HG02973 (cell line): Measurements from ENCODE around the gene GRID2.

Experiments
- ATAC-seq: cut with Tn5 transposase; IDR thresholded peaks from one replicate; pipeline ENCODE4 v1.9.1; 2021; ENCODE audit warnings: moderate library complexity; ENCODE audit not compliant: unreplicated experiment

The GRID2 gene

DNA sequence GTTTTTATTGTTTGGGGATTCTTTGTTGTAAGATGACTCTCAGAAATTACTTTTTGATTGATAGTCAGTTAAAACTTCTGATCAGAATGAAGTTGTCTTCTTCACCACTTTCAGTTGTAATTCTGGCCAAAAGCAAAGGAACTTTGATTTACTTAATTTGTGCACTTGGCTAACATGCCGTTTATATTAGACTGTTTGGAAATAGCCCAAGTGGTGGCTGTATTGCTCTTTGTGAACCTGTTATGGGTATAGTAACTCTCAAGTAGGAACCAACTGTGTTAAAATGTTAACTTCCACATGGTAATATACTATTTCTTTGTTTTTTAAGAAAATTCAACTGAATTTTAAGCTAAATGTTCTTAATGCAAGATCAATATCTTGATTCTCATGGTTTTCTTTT is 581.9 kb downstream of the GRID2 start:
- ATAC-seq: no peak

DNA sequence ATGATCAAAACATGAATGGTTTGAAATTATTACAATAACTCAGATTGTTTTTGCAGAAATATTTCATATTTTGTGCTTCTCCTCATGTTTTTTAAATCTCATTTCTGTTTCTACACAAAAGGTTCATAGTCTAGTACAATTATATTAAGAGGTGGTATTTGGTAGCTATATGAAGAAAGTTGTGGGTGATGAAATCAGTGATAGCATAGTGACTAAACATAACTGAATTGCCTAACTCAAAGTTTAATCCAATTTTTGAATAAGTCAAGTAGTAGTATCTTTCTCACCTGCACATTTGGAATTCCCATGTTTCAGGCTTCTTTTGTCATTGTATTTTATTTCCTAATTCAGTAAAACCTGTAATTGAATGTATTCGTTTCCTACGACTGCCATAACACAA is 648.7 kb downstream of the GRID2 start:
- no peak for ATAC-seq

DNA sequence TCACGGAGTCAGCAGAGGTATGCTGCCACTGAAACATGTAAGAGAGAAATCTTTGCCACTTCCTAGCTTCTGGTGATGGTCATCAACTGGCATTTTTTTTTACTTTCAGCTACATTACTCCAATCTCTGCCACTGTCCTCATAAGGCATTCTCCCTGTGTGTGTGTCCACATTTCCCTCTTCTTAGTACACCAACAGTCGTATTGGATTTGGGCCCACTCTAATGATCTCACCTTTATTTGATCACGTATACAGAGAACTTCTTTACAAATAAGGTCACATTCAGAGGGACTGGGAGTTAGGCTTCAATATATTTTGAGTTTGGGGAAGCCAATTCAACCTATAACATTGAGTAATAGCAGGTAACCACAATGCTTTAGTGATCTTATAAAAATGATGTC is 649.1 kb downstream of the GRID2 start:
- ATAC-seq: no peak

DNA sequence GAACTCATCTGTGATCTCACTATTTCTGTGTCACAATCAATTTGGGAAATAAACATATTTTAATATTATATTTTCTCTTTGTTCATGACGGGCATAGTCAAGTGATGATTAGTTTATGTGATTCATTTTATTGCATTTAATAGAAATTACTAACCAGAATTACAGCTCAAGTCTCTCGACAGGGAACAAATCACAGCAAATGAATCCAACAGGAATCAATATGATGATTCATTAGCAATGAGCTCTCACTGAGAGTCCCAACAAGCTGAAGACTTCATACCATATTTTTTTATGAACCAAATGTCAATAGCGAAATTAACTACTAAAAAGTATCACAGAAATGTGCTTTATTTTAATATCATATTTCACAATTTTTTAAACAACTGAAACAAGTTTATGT is 649.7 kb downstream of the GRID2 start:
- no peak for ATAC-seq

DNA sequence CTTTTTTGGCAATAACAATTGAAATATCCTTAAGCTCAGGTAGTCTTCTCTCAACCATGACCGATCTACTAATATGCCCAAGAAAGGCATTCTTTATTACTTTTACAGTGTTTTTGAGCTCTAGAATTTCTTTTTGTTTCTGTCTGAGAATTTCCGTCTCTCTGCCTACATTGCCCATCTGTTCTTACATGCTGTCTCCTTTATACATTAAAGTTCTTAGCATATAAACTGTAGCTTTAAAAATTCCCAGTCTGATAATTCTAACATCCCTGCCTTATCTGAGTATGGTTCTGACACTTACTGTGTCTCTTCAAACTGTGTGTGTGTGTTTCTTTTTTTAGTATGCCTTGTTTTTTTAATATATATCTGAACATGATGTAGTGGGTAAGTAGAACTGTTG is 658.1 kb downstream of the GRID2 start:
- no peak for ATAC-seq

DNA sequence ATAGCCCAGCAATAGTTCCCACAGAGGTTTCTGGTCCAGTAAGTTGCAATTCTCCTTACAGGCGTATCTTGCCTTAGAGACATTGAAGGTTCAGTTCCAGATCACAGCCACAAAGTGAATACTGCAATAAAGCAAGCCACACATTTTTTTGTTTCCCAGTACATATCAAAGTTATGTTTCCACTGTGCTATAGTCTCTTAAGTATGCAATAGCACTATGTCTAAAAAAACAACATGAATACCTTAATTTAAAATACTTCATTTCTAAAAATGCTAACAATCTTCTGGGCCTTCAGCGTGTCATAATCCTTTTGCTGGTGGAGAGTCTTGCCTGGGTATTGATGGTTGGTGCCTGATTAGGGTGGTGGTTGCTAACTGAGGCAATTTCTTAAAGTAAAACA is 659.1 kb downstream of the GRID2 start:
- no peak for ATAC-seq

DNA sequence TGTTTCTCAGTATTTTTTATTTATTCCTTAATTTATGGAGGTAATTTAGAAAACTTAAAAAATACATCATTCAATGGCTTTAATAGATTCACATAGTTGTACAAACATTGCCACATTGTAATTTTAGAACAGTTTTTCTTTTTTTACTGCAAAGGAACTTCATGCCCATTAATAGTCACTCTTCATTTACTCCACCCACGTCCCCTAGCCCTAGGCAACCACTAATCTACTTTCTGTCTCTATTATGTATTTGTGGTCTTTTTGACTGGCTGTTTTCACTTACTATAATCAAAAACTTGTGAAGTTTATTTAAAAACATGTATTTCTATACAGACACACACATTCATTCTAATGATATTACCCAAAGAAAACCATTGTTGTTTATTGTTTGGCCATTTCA is 664.8 kb downstream of the GRID2 start:
- ATAC-seq: no peak

DNA sequence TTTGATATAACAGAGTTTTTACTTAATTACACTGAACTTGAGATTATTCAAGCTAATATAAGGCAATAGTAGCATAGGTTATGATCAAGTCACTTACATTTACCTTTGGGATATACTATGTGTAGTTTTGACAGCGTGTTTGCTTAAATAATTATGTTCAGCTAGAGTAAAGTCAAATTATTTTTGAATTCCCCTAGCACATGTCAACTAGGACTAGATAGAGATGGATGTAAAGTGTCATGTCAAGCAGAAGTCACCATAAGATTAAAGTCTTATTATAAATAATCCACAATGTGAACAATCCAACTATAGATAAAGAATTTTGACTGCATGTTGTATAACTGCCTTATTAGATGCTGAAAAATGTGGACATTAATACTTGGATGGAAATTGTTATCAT is 665.2 kb downstream of the GRID2 start:
- no peak for ATAC-seq

DNA sequence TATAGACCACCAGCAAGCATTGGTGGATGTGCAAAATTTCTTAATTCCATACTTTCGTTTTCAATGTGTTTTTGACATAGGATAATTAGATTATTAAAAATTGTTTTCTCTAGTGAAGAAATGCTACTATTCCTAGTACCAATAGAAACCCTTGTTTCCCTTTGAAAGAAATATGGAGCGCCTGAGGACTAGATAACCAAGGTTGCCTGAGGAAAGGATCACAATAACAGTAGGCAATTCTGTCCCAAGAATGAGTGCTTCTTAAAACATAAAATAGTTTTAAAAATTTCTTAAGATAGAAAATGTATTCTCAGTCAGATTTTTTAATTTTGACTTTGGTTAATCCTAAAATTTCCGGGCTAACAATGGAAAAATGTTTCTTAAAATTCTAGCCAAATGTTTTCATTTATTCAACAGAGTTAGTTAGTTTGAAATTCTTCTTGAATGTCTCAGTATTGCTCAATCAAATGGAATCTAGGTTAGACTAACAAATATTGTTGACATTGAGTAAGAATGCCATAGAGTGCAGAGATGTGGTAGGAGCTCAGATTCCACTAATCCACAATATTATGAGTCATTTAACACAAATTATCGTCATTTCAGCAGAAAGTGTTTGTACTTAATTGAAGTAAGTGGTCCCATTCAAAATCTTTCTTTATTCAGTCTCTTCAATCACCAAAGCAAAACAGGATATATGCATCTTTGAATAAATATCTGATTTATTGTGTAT is 666.0 kb downstream of the GRID2 start:
- ATAC-seq: no peak

DNA sequence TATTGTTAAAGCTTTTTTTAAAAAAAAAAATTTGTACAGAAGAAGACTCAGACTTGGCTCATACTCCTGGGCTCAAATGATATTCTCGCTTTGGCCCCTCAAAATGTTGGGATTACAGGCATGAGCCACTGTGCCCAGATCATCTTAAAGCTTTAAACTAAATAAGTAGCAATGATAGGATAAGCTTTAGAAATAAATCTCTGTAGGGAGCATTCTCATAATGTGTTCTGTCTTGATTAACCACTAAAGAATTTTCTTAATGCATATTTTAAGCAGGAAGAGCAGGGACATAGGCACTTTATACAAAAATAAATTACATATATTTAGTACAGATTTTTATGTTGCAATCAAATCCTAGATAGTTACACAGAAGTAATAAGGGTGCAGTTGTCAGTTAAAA is 667.2 kb downstream of the GRID2 start:
- no peak for ATAC-seq

DNA sequence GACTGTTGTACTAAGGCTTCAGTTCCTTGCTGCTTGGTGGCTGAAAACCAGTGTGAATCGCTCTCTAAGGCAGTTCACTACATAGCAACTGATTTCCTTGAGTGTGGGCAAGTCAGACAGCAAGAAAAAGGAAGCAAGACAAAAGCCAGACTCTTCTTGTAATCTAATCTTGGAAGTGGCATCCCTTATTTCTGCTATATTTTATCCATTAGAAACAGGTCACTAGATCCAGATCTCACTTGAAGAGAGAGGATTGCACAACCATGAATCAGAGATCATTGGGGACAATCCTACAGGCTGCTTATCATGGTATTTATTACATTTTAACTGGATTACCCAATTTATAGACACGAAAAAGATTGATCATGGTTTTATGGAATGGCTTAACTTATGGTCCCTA is 684.5 kb downstream of the GRID2 start:
- ATAC-seq: no peak

DNA sequence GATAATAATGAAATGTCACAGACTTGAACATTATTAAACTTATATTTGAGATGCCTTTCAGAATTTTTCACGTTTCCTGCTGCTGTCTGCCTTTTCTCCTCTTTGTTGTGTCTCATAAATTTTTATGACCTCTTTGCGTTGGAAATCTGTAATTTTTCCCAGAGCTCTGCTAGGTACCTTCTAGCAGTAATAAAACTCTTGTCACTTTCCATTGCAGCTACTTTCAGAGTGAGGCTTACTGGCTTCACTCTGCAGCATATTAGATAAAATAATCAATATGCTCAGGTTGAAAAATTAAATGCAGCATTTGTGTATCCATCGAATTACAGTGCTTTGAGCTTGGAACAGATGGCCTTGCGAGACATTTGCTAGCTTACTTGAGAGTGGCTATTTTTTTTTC is 689.0 kb downstream of the GRID2 start:
- ATAC-seq: no peak

DNA sequence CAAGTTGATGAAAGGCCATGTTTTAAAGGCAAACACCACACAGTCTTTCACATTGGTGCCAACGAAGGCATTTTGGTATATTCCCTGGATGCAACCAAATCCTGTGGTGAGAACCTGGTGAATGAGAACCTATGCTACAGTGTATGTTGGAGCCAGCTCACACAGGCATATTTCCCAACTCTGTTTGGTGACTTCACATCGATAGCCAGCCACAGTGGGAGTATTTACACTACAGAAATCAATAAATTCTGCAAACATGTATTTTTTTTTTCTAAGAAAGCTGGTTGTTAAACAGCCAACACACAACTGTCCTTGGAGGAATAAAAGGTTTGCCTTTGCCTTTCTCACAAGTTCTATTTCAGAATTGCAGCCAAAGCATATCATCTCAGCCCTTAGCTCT is 691.0 kb downstream of the GRID2 start:
- ATAC-seq: no peak

DNA sequence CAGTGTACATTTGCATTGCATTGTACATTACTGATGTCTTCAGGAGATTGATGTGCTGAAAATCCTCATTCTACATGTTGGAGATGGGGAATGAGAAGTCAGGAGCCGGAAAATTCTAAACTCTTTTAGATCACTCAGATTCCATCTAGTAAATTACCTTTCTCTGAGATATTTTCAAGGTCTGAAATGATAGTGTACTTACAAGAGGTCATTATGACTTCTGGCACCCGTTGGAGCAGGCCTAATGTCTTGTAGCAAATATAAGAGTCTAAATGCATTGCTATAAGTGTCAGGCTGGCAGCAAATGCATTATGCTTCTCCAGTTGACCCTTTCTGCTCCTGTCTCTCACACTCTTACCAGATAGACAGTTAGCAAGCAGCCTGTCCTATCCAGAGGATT is 692.8 kb downstream of the GRID2 start:
- ATAC-seq: no peak

DNA sequence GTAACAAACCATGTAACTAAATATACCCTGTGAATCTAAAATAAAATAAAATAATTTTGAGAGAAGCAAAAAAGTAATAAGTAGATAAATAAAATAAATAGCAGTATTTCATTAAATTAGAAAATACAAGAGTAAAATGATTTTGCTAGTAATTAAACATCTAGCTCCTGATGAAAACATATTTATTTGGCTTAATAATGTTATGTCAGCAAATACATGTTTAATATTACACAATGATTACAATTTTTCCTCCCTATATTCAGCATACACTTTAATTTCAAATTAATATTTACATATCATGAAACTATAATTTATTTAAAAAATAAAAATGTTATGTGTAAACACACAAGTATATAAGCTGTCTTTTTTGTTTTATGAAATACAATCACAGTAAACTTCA is 697.1 kb downstream of the GRID2 start:
- ATAC-seq: no peak

DNA sequence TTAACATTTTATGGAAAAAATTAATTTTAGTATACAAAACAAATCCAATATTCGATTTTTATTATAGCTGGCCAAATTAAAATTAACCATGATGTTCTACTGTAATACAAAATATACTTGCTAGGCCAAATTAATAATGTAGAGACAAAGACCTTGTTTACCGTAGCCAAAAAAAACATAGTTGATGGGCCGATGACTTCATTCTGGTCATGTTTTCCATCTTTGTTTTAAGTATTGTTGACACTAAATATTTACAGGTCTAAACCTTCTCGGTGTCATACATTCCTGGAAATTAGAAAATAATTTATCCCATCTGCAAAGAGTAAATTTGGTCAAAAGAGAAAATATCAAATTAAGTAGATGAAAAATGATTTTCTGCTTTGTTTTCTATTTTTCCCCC is 698.5 kb downstream of the GRID2 start:
- ATAC-seq: no peak

DNA sequence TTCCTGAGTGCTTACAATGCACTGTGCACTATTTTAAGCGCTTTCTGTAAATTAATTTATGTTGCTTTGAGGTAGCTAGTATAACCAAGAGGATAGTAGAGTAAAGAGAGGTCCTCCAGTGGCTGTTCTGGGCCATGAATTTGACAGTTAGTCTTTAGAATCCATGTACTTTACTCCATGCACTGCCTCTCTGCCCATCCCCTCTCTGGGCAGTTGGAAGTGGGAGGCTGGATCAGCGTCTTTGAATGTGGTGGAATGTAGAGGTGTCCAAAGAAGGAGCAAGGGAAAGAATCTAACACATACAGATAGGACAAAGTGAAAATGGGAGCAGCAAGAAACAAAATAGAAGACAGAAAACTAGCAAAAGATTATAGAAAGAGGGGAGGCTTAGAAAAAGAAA is 712.6 kb downstream of the GRID2 start:
- no peak for ATAC-seq

DNA sequence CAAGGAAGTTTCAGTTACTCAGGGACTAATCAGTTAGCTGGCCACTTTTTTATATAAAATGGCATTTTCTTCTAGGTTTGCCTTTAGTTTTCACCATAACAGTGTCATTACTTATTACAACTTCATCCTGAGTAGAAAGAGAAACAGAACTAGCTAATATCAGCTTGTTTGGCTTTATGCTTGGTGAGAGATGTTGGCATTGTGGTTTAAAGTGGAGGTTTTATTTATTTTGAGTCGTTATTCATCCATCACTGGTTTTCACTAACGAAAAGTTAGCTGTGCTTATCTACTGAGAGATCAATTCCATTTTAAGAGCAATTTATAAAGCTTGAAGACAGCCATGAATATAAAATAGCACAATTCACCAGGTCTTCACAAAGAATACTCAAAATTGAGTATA is 714.5 kb downstream of the GRID2 start:
- no peak for ATAC-seq

DNA sequence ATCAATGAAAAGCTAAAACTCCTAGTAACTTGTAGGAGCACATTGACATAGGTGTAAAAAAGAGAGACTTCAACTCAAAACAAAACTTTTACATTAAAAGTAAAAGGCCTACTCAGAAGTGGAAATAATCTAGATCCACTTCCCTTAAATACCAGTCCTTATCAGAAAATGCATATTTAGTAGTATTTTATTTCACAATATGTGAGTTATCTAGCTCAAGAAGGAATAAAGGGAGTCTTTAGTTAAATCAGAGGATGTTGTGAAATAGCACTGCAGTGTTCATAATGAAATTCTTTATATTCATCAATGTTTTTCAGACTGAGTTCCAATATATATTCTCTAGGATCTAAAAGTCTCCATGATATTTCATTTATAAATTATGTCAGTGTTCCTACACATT is 715.0 kb downstream of the GRID2 start:
- no peak for ATAC-seq

DNA sequence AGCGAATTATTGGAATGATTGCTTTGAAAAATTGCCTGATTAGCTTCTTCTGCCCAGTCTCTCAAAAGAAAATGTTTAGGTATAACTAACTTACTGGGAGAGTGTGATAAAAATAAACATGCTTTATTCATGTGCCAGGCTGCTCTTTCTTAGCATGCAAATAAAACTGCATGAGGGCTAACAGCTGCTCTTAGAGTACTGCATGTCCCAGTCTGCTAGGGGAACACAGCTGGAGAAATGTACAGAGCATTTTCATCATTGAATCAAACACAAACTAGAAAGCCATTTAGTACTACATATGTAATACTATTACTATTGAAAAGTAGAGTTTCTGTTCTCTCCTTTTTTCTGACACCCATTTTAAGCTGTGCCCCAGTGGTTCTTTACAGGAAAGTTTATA is 726.0 kb downstream of the GRID2 start:
- no peak for ATAC-seq

DNA sequence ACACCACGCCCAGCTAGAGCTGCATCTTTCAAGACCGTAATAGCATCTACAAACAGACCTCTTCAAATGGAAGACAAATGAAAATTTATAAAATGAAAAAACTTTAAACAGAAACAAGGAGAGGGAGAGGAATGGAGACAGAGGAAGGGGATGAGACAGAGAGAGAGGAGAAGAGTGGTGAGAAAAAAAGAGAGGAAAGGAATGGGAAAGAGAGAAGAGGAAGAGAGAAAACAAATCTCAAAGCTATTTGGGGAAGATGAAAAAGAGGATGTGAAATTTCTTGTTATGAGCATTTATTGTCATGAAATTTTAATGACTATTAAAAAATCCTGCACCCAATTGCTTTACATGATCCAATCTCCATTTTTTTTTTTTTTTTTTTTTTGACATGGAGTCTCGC is 726.9 kb downstream of the GRID2 start:
- no peak for ATAC-seq

DNA sequence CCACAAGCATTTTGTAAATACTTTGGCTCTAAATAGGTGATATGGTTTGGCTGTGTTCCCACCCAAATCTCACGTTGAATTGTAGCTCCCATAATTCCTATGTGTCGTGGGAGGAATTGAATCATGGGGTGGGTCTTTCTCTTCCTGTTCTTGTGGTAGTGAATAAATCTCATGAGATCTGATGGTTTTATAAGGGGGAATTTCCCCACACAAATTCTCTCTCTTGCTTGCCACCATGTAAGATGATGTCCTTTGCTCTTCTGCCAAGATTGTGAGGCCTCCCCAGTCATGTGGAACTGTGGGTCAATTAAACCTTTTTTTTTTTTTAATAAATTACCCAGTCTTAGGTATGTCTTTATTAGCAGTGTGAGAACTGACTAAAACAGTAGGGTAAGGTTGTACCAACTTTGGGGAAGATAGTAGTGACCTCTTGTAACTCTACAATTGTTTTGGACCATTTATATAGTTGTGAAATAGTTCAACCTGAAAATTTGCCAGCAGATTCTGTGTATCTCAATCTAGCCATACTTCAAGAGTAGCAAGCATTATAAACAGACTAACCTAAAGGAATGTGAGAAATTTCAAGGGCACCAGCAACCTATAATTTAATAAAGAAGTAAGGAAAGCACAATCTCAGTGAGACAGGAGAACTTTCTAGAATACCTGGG is 727.8 kb downstream of the GRID2 start:
- ATAC-seq: no peak

DNA sequence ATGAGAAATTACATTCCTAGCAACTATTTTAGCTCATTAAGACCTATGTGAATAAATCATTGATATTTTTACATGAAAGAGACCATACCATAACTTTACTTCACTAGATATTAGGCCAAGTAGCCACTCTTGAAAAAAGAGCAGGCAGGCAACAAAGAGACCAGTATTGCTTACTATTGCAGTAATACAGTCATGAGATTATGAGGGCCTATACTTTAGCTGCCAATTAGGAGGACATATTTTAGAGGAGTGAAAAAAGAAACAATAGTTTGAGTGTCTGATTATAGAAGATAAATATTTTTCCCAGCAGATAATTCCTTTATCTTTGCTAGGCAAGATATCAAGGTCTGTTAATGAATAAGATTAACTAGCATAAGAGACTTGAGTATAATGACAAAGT is 739.0 kb downstream of the GRID2 start:
- ATAC-seq: no peak
